ENCODE data around the gene MUC2.

DNA sequence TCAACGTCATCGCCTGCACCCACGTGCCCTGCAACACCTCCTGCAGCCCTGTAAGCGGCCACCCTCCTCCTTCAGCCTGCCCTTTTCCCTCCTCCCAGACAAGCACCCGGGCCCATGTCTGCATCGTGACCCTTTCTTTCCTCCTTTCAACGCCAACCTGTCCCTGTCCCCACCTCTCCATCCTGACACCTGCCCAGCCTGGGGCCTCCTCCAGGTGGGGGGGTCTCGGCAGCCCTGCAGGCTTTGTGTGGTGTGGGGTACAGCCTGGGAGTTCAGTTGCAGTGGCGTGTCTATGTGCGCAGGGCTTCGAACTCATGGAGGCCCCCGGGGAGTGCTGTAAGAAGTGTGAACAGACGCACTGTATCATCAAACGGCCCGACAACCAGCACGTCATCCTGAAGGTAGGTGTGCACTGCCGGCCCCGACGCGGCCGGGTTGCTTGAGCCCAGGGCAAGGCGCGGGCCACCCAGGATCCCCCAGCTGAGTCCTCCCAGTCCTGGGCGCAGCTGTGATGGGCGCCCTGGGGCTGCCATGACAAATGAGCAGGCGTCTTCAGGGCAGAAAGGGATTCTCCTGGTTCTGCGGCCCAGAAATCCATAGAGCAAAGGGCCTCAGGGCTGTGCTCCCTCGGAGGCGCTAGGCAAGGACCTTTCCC, 33.7 kb downstream of the MUC2 start:
- TF ChIP-seq, protein P1, sequence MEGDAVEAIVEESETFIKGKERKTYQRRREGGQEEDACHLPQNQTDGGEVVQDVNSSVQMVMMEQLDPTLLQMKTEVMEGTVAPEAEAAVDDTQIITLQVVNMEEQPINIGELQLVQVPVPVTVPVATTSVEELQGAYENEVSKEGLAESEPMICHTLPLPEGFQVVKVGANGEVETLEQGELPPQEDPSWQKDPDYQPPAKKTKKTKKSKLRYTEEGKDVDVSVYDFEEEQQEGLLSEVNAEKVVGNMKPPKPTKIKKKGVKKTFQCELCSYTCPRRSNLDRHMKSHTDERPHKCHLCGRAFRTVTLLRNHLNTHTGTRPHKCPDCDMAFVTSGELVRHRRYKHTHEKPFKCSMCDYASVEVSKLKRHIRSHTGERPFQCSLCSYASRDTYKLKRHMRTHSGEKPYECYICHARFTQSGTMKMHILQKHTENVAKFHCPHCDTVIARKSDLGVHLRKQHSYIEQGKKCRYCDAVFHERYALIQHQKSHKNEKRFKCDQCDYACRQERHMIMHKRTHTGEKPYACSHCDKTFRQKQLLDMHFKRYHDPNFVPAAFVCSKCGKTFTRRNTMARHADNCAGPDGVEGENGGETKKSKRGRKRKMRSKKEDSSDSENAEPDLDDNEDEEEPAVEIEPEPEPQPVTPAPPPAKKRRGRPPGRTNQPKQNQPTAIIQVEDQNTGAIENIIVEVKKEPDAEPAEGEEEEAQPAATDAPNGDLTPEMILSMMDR (conservative IDR thresholded peaks at IDR 0.05; ENCODE audit: low read depth in 2 of 2), result no peak
- TF ChIP-seq POLR2AphosphoS5 (IDR thresholded peaks at IDR 0.05; ENCODE audit: low read depth), result no peak
- TF ChIP-seq EZH2 (IDR thresholded peaks at IDR 0.05; ENCODE audit: low read depth, unreplicated experiment), result no peak
- TF ChIP-seq EZH2phosphoT487 (IDR thresholded peaks at IDR 0.05; ENCODE audit: unreplicated experiment), result no peak
- no peak for TF ChIP-seq NANOG (IDR thresholded peaks at IDR 0.05; ENCODE audit: borderline replicate concordance)
- TF ChIP-seq, protein P2, sequence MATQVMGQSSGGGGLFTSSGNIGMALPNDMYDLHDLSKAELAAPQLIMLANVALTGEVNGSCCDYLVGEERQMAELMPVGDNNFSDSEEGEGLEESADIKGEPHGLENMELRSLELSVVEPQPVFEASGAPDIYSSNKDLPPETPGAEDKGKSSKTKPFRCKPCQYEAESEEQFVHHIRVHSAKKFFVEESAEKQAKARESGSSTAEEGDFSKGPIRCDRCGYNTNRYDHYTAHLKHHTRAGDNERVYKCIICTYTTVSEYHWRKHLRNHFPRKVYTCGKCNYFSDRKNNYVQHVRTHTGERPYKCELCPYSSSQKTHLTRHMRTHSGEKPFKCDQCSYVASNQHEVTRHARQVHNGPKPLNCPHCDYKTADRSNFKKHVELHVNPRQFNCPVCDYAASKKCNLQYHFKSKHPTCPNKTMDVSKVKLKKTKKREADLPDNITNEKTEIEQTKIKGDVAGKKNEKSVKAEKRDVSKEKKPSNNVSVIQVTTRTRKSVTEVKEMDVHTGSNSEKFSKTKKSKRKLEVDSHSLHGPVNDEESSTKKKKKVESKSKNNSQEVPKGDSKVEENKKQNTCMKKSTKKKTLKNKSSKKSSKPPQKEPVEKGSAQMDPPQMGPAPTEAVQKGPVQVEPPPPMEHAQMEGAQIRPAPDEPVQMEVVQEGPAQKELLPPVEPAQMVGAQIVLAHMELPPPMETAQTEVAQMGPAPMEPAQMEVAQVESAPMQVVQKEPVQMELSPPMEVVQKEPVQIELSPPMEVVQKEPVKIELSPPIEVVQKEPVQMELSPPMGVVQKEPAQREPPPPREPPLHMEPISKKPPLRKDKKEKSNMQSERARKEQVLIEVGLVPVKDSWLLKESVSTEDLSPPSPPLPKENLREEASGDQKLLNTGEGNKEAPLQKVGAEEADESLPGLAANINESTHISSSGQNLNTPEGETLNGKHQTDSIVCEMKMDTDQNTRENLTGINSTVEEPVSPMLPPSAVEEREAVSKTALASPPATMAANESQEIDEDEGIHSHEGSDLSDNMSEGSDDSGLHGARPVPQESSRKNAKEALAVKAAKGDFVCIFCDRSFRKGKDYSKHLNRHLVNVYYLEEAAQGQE (IDR thresholded peaks at IDR 0.05; ENCODE audit: unreplicated experiment), result no peak
- TF ChIP-seq CREB1 (CRISPR knock-in tag; IDR thresholded peaks at IDR 0.05; ENCODE audit: low read depth), result no peak
- TF ChIP-seq, protein P3, sequence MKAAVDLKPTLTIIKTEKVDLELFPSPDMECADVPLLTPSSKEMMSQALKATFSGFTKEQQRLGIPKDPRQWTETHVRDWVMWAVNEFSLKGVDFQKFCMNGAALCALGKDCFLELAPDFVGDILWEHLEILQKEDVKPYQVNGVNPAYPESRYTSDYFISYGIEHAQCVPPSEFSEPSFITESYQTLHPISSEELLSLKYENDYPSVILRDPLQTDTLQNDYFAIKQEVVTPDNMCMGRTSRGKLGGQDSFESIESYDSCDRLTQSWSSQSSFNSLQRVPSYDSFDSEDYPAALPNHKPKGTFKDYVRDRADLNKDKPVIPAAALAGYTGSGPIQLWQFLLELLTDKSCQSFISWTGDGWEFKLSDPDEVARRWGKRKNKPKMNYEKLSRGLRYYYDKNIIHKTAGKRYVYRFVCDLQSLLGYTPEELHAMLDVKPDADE (IDR thresholded peaks at IDR 0.05), result no peak
- no peak for TF ChIP-seq JUNB (IDR thresholded peaks at IDR 0.05; ENCODE audit: unreplicated experiment)
- TF ChIP-seq, protein P4, sequence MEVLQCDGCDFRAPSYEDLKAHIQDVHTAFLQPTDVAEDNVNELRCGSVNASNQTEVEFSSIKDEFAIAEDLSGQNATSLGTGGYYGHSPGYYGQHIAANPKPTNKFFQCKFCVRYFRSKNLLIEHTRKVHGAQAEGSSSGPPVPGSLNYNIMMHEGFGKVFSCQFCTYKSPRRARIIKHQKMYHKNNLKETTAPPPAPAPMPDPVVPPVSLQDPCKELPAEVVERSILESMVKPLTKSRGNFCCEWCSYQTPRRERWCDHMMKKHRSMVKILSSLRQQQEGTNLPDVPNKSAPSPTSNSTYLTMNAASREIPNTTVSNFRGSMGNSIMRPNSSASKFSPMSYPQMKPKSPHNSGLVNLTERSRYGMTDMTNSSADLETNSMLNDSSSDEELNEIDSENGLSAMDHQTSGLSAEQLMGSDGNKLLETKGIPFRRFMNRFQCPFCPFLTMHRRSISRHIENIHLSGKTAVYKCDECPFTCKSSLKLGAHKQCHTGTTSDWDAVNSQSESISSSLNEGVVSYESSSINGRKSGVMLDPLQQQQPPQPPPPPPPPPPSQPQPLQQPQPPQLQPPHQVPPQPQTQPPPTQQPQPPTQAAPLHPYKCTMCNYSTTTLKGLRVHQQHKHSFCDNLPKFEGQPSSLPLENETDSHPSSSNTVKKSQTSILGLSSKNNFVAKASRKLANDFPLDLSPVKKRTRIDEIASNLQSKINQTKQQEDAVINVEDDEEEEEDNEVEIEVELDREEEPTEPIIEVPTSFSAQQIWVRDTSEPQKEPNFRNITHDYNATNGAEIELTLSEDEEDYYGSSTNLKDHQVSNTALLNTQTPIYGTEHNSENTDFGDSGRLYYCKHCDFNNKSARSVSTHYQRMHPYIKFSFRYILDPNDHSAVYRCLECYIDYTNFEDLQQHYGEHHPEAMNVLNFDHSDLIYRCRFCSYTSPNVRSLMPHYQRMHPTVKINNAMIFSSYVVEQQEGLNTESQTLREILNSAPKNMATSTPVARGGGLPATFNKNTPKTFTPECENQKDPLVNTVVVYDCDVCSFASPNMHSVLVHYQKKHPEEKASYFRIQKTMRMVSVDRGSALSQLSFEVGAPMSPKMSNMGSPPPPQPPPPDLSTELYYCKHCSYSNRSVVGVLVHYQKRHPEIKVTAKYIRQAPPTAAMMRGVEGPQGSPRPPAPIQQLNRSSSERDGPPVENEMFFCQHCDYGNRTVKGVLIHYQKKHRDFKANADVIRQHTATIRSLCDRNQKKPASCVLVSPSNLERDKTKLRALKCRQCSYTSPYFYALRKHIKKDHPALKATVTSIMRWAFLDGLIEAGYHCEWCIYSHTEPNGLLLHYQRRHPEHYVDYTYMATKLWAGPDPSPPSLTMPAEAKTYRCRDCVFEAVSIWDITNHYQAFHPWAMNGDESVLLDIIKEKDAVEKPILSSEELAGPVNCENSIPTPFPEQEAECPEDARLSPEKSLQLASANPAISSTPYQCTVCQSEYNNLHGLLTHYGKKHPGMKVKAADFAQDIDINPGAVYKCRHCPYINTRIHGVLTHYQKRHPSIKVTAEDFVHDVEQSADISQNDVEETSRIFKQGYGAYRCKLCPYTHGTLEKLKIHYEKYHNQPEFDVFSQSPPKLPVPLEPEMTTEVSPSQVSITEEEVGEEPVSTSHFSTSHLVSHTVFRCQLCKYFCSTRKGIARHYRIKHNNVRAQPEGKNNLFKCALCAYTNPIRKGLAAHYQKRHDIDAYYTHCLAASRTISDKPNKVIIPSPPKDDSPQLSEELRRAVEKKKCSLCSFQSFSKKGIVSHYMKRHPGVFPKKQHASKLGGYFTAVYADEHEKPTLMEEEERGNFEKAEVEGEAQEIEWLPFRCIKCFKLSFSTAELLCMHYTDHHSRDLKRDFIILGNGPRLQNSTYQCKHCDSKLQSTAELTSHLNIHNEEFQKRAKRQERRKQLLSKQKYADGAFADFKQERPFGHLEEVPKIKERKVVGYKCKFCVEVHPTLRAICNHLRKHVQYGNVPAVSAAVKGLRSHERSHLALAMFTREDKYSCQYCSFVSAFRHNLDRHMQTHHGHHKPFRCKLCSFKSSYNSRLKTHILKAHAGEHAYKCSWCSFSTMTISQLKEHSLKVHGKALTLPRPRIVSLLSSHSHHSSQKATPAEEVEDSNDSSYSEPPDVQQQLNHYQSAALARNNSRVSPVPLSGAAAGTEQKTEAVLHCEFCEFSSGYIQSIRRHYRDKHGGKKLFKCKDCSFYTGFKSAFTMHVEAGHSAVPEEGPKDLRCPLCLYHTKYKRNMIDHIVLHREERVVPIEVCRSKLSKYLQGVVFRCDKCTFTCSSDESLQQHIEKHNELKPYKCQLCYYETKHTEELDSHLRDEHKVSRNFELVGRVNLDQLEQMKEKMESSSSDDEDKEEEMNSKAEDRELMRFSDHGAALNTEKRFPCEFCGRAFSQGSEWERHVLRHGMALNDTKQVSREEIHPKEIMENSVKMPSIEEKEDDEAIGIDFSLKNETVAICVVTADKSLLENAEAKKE (CRISPR knock-in tag; IDR thresholded peaks at IDR 0.05), result no peak
- TF ChIP-seq ZNF114 (CRISPR knock-in tag; IDR thresholded peaks at IDR 0.05), result no peak
- TF ChIP-seq STAT1 (IDR thresholded peaks at IDR 0.05; ENCODE audit: unreplicated experiment), result no peak
- TF ChIP-seq ZNF331 (CRISPR knock-in tag; IDR thresholded peaks at IDR 0.05; ENCODE audit: low read depth), result no peak
